Fibroblast of skin of left quadriceps (primary cell): Measurements from ENCODE around the gene SDK2.

Source experiments
- DNase-seq, 2 experiments: peaks; one replicate each; pipeline ENCODE4 v3.0.0-alpha.2; 2013; ENCODE audit warnings: low read depth in 2 of 2

Gene SDK2

GRCh38 chr17:73506470-73507435 is 137.5 kb downstream of the SDK2 start:
- DNase-seq: no peak

- DNase-seq: no peak
These were observed 140.7 kb downstream of the SDK2 start for GRCh38 chr17:73503560-73503959.

DNA sequence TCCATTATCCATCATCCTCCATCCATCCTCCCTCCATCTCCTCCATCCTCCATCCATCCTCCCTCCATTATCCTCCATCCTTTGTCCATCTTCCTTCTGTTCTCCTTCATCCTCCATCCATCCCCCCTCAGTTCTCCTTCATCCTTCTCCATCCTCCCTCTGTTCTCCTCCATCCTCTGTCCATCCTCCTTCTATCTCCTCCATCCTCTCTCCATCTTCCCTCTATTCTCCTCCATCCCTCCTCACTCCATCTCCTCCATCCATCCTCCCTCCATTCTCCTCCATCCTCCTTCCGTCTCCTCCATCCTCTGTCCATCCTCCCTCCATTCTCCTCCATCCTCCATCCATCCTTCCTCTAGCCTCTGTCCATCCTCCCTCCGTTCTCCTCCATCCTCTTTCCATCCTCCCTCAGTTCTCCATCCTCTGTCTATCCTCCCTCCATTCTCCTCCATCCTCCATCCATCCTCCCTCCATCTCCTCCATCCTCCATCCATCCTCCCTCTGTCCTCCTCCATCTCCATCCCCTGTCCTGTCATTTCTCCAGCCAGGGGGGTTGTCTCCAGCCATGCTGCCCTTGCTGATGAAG is 143.7 kb downstream of the SDK2 start:
- DNase-seq: no peak

DNA sequence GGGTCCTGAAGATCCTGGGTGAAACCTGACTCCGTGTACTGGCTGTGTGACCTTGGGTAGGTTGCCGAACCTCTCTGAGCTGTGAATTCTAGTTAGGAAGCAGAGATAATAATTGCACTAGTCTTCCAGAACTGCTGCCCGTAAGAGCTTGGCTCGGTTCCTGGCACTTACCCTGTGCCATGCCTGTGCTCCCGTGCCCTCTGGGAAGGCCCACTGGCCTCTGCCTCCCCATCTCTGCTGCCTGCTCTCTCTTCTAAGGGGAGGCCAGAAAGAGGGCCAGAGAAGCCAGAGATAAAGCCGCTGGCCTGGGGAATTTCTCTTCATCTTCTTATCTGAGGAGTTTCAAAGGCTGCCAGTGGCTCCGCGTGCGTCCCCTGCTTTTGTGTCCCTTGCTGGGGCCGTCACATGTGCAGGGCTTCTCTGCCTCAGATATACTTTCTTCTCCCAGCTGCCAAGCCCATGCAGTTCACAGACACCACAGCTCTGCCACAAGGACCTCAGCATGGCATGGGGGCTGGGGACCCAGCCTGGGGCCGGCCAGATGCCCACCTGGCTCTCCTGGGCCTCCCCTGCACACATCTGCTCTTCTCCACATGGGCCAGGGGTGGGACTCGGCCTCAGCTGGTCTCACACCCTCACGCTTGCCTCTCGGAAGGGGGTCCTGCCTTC is 145.2 kb downstream of the SDK2 start:
- DNase-seq: no peak

GRCh38 chr17:73498176-73498575 is 146.1 kb downstream of the SDK2 start:
- DNase-seq: no peak

- no peak for DNase-seq
These were observed 146.5 kb downstream of the SDK2 start for GRCh38 chr17:73497721-73498120.

- no peak for DNase-seq
These were observed 148.0 kb downstream of the SDK2 start for GRCh38 chr17:73496232-73496631.

- DNase-seq: no peak
These were observed 148.6 kb downstream of the SDK2 start for GRCh38 chr17:73495641-73496040.

DNA sequence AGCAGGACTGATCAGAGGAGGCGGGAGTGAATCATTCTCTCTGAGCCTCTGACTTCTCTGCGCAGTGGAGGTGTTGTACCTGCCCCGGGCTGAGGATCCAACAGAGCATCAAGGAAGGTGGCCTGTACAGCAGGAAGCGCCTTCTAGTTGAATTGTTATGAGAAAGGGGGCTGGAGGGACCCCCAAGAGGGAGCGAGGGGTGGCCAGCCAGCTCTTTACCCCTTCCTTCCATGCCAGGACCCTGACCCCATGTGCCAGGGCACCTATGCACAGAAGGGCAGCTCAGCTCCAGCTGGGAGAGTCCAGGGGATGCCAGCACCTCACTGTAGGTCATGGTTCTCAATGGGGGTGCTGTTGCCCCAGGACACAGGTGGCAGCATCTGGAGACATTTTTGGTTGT is 149.3 kb downstream of the SDK2 start:
- DNase-seq: no peak

GRCh38 chr17:73493956-73494926 is 150.0 kb downstream of the SDK2 start:
- no peak for DNase-seq

- no peak for DNase-seq
These were observed 151.1 kb downstream of the SDK2 start for GRCh38 chr17:73492821-73493814.

- no peak for DNase-seq
These were observed 152.0 kb downstream of the SDK2 start for GRCh38 chr17:73492125-73492820.

GRCh38 chr17:73491648-73492047 is 152.6 kb downstream of the SDK2 start:
- DNase-seq: no peak

DNA sequence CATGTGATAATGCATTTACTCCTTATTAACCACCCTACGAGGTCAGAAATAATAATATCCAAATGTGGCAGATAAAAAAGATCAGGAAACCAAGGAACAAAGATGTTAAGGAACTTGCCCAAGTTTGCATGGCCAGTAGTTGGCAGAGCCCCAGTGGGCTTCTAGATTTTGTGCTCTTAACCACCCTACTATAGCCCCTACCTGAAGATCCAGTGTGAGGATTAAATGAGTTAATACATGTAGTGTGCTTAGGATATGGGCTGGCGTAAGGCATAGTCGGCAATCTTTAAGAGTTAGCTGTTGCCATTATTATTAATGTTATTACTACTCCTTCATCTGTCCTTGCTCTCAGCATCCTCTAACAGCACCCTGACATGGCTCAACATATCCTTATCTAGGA is 153.4 kb downstream of the SDK2 start:
- DNase-seq: no peak

DNA sequence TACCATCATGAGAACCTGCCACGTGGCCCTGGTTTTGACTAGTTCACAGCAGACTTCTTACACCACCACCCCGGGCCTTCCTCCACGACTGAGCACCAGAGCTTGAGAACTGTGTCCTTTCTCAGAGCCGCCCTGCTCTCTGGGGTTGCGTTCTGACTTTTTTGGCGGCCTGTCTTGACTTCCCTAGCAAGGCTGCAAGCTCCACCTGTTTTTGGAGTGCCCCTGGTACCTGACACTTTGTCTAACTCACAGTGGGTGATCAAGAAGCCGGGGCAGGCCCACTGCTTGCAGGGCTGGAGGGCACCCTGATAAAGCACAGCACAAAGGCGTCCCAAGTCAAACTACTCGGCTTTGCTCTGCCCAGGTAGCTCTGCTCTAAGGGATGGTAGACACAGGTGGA is 154.3 kb downstream of the SDK2 start:
- no peak for DNase-seq

DNA sequence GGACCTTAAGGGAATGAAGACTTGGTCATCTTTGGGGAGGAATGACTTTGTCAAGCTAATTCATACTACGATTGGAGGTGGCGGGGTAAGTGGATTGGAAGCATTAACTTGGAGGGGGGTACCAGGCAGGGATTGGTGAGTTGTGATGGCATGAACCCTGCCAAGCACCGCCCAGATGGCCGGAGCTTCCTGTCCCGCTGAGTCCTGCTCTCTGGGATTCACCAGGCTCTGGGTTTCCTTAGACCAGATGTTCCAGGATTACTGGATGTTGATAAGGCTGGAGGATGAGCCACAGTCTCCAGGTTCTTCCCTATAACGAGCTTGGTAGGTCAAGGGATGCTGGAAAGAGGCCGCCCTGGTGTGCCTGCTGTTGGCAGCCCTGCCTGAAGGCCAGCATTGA is 154.9 kb downstream of the SDK2 start:
- no peak for DNase-seq

DNA sequence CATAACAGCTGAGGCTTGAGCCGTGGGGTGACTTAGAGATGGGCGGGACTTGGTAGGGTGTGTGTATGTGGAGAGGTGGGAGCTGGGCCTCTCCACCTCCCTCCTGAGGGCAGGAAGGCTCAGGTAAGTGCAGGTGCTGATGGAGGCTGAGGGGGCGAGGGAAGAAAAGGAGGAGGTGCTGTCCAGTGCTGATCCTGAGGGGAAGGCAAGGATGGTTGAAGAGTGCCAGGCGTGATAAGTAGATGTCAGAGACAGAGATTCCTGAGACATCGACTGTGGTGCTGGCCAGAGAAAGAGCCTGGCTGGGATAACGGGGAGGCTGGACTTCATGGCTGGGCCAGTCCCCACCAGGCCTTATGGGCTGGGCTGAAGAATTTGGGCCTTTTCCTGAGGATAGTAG is 159.1 kb downstream of the SDK2 start:
- no peak for DNase-seq

DNA sequence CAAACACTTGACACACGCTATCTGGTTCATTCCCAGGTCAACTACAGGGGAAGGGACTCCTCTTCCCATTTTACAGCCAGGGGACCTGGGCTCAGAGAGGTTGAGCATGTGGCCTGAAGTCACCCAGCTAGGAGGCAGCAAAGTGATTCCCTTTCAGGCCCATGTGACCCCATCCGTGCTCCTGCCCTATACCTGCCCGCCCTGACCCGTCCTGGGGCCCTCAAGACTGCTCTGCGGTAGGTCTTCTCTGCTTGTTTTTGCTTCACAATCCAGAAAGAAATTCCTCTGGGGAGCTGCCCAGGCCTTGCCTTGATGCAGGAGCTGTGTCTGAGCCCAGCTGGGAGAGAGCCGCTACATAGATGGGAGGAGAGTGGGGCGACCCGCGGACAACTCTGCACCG is 161.4 kb downstream of the SDK2 start:
- no peak for DNase-seq

DNA sequence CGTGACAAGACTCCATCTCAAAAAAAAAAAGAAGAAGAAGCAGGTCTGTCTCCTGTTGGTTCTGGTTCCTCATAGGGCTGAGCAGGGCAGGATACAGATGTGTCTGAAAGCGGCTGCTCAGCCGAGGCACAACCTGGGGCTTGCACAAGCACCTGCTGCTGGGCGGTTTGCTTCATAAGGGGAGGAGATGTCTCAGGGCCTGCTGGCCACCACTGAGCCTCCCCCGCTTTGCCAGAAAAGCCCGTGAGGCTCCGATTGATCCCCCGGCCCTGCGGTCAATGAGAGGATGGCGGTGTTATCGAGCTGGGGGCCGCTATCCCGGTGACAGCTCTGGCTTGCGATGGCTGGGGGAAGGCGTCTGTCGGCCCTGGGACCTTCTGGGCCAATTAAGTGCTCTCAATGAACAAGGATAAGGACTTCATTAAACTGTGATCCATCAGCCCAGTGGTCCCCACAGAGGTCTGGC is 162.0 kb downstream of the SDK2 start:
- DNase-seq: no peak

- no peak for DNase-seq
These were observed 162.6 kb downstream of the SDK2 start for GRCh38 chr17:73481676-73482075.
